Left lung (tissue), 10 donors: Measurements from ENCODE around the gene JAKMIP1. TPM values are rescaled to one million over a fixed set of nuclear protein-coding genes. Genes with fewer than 3 reads are reported as not detected.

Experiments used
- ATAC-seq: fragments of 200-7000 bp; cut with Tn5 transposase; one replicate; pipeline ENCODE4 v1.9.1; 2020; ENCODE audit warnings: moderate library complexity
- DNase-seq, 4 donors: peaks; one replicate each; pipeline ENCODE4 v3.0.0-alpha.2; 2013 to 2020
- H3K27ac ChIP-seq, 2 donors: fragments of 200-600 bp; sonication (generic) in 1 of 2; one replicate each; pipeline versions ENCODE4 v1.5.0 to v1.8.0; 2020 to 2021
- H3K27me3 ChIP-seq, 2 donors: fragments of 200-600 bp; sonication (generic) in 1 of 2; one replicate each; pipeline versions ENCODE4 v1.5.0 to v1.8.0; 2020 to 2021
- H3K36me3 ChIP-seq, 2 donors: fragments of 200-600 bp; sonication (generic) in 1 of 2; one replicate each; pipeline versions ENCODE4 v1.5.0 to v1.8.0; 2020 to 2021
- H3K4me1 ChIP-seq, 2 donors: fragments of 200-600 bp; one replicate each; pipeline ENCODE4 v1.8.0; 2021
- H3K4me3 ChIP-seq, 2 donors: fragments of 200-600 bp; sonication (generic) in 1 of 2; one replicate each; pipeline versions ENCODE4 v1.5.0 to v1.8.0; 2020 to 2021; ENCODE audit warnings: mild to moderate bottlenecking in 1 of 2
- H3K9me3 ChIP-seq, 2 donors: fragments of 200-600 bp; sonication (generic) in 1 of 2; one replicate each; pipeline versions ENCODE4 v1.5.0 to v1.8.0; 2020 to 2021
- intact Hi-C, 2 donors: fragments of 100-400 bp; cut with DNase I; formaldehyde crosslinking; loops; one replicate each; pipeline versions ENCODE4 v1.11.2 to v1.14.2; 2022
- polyA plus RNA-seq, 6 donors: library from polyadenylated mRNA; unstranded; fragments of 120-200 nt; gene quantifications; one replicate each; pipeline ENCODE4 v1.2.1, GENCODE V29; 2013; ENCODE audit not compliant: insufficient read length in 6 of 6
- total RNA-seq, 2 donors: library from RNA; stranded (reverse); fragmentation: NEBNext Ultra II Directional; extraction: Animal tissue kit (Norgen Biotek cat#: 25700); gene quantifications; one replicate each; pipeline ENCODE4 v1.2.1, GENCODE V29; 2021
- TF ChIP-seq, protein P1 (sequence below), 2 donors: fragments of 200-600 bp; sonication (generic) in 1 of 2; IDR thresholded peaks; one replicate each; pipeline versions ENCODE4 v1.5.0 to v1.8.0; 2021; ENCODE audit warnings: antibody characterized with exemption in 2 of 2
- donor health status: DM: no; HTN: yes; CAD: no.
- donor health status: DM: no; HTN: no; CAD: no.

JAKMIP1 gene
- total and polyA plus RNA-seq, 8 donors: 0.13 to 0.79 (median 0.21) TPM; not detected in 1

- intact Hi-C loops: no loop called here
- H3K36me3 ChIP-seq: no peaks in the 10 kb centered on the region
- no peak for ATAC-seq
- H3K4me1 ChIP-seq: no peaks in the 10 kb centered on the region
- peaks cover 0 to 2% of the 10 kb centered on the region in 2 donors for H3K9me3 ChIP-seq
- H3K27ac ChIP-seq: no peak overlapping the region
- DNase-seq: no peak
- H3K4me3 ChIP-seq: no peak overlapping the region
- no peaks in the 10 kb centered on the region for H3K27me3 ChIP-seq
- TF ChIP-seq, protein P1, sequence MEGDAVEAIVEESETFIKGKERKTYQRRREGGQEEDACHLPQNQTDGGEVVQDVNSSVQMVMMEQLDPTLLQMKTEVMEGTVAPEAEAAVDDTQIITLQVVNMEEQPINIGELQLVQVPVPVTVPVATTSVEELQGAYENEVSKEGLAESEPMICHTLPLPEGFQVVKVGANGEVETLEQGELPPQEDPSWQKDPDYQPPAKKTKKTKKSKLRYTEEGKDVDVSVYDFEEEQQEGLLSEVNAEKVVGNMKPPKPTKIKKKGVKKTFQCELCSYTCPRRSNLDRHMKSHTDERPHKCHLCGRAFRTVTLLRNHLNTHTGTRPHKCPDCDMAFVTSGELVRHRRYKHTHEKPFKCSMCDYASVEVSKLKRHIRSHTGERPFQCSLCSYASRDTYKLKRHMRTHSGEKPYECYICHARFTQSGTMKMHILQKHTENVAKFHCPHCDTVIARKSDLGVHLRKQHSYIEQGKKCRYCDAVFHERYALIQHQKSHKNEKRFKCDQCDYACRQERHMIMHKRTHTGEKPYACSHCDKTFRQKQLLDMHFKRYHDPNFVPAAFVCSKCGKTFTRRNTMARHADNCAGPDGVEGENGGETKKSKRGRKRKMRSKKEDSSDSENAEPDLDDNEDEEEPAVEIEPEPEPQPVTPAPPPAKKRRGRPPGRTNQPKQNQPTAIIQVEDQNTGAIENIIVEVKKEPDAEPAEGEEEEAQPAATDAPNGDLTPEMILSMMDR (IDR thresholded peaks at IDR 0.05): no peak
Observed at GRCh38 chr4:6097581-6097980, 102.8 kb downstream of the JAKMIP1 start.

- H3K9me3 ChIP-seq: no peaks in the 10 kb centered on the region
- intact Hi-C loops: no loop called here
- TF ChIP-seq, protein P1 (IDR thresholded peaks at IDR 0.05): no peak
- H3K36me3 ChIP-seq: no peaks in the 10 kb centered on the region
- H3K4me3 ChIP-seq: no peak overlapping the region
- no peaks in the 10 kb centered on the region for H3K27me3 ChIP-seq
- H3K27ac ChIP-seq: no peak overlapping the region
- no peak for ATAC-seq
- DNase-seq: no peak
- no peaks in the 10 kb centered on the region for H3K4me1 ChIP-seq
Observed at GRCh38 chr4:6095897-6096296, 104.5 kb downstream of the JAKMIP1 start.

DNA sequence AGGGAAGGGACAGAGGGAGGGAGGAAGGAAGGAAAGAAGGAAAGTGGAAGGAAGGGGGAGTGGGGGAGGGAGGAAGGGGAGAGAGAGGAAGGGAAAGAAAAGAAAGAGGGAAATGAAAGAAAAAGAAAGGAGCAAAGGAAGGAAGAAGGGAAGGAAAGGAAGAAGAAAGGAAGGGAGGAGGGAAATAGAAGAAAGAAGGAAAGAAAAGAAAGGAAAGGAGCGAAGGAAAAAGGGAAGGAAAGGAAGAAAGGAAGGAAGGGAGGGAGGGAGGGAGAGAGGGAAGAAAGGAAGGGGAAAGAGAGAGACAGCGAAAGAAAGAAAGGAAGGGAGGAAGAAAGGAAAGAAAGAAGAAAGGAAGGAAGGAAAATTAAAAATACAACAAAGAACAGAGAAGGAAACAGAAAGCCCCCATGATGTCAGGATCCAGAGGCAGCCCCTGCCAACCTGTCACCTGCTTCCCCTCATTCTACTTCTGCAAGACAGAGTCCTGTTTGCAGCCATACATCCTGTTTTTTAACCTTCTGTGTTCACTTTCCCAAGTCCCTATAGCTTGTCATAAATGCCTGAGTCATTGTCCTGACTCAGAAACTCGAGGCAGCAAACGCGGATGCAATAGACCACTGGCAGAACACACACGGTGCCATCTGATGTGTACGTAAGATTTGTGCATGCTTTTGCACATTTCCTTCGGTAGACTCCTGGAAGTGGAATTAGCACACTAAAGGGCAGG, 105.2 kb downstream of the JAKMIP1 start:
- H3K27ac ChIP-seq: no peak overlapping the region
- ATAC-seq (no peak), DNase-seq (no peak)
- no peaks in the 10 kb centered on the region for H3K27me3 ChIP-seq
- intact Hi-C loops: no loop called here
- H3K36me3 ChIP-seq: no peaks in the 10 kb centered on the region
- no peaks in the 10 kb centered on the region for H3K9me3 ChIP-seq
- H3K4me3 ChIP-seq: no peak overlapping the region
- TF ChIP-seq, protein P1 (IDR thresholded peaks at IDR 0.05): no peak
- H3K4me1 ChIP-seq: no peaks in the 10 kb centered on the region

GRCh38 chr4:6093671-6094070, 106.7 kb downstream of the JAKMIP1 start:
- no peaks in the 10 kb centered on the region for H3K27me3 ChIP-seq
- no peaks in the 10 kb centered on the region for H3K4me1 ChIP-seq
- H3K4me3 ChIP-seq: no peak overlapping the region
- H3K27ac ChIP-seq: no peak overlapping the region
- ATAC-seq: no peak
- H3K9me3 ChIP-seq: no peaks in the 10 kb centered on the region
- no peaks in the 10 kb centered on the region for H3K36me3 ChIP-seq
- no peak for DNase-seq
- TF ChIP-seq, protein P1 (IDR thresholded peaks at IDR 0.05): no peak
- intact Hi-C loops: no loop called here

DNA sequence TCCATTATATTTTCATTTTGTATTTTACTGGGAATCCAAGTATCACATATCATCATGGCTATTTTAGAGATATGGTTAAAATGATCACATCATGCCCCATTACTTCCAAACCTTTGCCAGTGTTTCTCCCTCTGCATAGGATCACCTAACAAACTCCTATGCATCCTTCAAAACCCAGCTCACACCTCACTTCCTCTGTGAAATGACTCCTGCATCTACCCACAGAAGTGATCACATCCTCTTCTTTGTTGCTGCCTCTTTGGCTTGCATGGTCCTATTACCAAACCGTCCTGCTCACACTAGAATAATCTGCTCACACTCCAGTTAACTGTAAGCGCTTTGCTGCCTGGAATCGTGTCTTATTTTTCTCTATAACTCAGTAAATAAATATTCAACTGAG, 107.4 kb downstream of the JAKMIP1 start:
- ATAC-seq: no peak
- no peaks in the 10 kb centered on the region for H3K4me1 ChIP-seq
- intact Hi-C loops: no loop called here
- TF ChIP-seq, protein P1 (IDR thresholded peaks at IDR 0.05): no peak
- no peak overlapping the region for H3K4me3 ChIP-seq
- H3K27ac ChIP-seq: no peak overlapping the region
- no peaks in the 10 kb centered on the region for H3K36me3 ChIP-seq
- no peak for DNase-seq
- H3K27me3 ChIP-seq: no peaks in the 10 kb centered on the region
- no peaks in the 10 kb centered on the region for H3K9me3 ChIP-seq
